Stimulated activated CD4-positive, alpha-beta T cell treated with anti-CD3 and anti-CD28 coated beads, Interleukin-15, amount 100 ng/mL, for 48 hours (primary cell): ENCODE data around the gene FANK1.

ENCODE experiments used
- DNase-seq, 2 donors: peaks; one replicate each; pipeline ENCODE4 v3.0.0-alpha.2; 2020; ENCODE audit warnings: low read depth in 2 of 2

The FANK1 gene

GRCh38 chr10:125896088-125896934, at the start of gene FANK1:
FANK1 (plus strand) TSS chr10:125896564; CDS start chr10:125896643, 79 bp downstream.
- peak; percentile 70 to 74 for DNase-seq

- DNase-seq = no peak
Observed at GRCh38 chr10:125846894-125847293, 49.5 kb upstream of the FANK1 start.

- DNase-seq = no peak
Observed at GRCh38 chr10:125848371-125848770, 48.0 kb upstream of the FANK1 start.

- DNase-seq = no peak
Observed at GRCh38 chr10:125848857-125849256, 47.5 kb upstream of the FANK1 start.

- no peak for DNase-seq
Observed at GRCh38 chr10:125849448-125849847, 46.9 kb upstream of the FANK1 start.

- DNase-seq = no peak
Observed at GRCh38 chr10:125850766-125851731, 45.3 kb upstream of the FANK1 start.

GRCh38 chr10:125852487-125852886, 43.9 kb upstream of the FANK1 start:
- DNase-seq = no peak

- no peak for DNase-seq
Observed at GRCh38 chr10:125857185-125857760, 39.1 kb upstream of the FANK1 start.

GRCh38 chr10:125859128-125859817, 37.1 kb upstream of the FANK1 start:
- no peak for DNase-seq

- no peak for DNase-seq
Observed at GRCh38 chr10:125865120-125865519, 31.2 kb upstream of the FANK1 start.

- DNase-seq = no peak
Observed at GRCh38 chr10:125866421-125867029, 29.8 kb upstream of the FANK1 start.

GRCh38 chr10:125868372-125868975, 27.9 kb upstream of the FANK1 start:
- peak in 1 of 2 donors; percentile 4 for DNase-seq

- DNase-seq = no peak
Observed at GRCh38 chr10:125871338-125871737, 25.0 kb upstream of the FANK1 start.

GRCh38 chr10:125878957-125879835, 17.2 kb upstream of the FANK1 start:
- DNase-seq = no peak

- no peak for DNase-seq
Observed at GRCh38 chr10:125880719-125881118, 15.6 kb upstream of the FANK1 start.

GRCh38 chr10:125881192-125881591, 15.2 kb upstream of the FANK1 start, which contains the start of gene DHX32:
DHX32 (minus strand) TSS chr10:125881292; CDS start chr10:125880824, 468 bp downstream.
- DNase-seq = no peak

- DNase-seq = no peak
Observed at GRCh38 chr10:125882596-125882995, 13.8 kb upstream of the FANK1 start.

GRCh38 chr10:125883211-125883610, 13.2 kb upstream of the FANK1 start:
- no peak for DNase-seq

GRCh38 chr10:125886914-125887512, 9.4 kb upstream of the FANK1 start:
- DNase-seq = no peak
